ENCODE results near the gene SLC35F6.
"Not testable (repeated sequence)": the region's sequence is repeated elsewhere in the genome, so short reads cannot be mapped to it uniquely, and the experiment has no call there.

DNA sequence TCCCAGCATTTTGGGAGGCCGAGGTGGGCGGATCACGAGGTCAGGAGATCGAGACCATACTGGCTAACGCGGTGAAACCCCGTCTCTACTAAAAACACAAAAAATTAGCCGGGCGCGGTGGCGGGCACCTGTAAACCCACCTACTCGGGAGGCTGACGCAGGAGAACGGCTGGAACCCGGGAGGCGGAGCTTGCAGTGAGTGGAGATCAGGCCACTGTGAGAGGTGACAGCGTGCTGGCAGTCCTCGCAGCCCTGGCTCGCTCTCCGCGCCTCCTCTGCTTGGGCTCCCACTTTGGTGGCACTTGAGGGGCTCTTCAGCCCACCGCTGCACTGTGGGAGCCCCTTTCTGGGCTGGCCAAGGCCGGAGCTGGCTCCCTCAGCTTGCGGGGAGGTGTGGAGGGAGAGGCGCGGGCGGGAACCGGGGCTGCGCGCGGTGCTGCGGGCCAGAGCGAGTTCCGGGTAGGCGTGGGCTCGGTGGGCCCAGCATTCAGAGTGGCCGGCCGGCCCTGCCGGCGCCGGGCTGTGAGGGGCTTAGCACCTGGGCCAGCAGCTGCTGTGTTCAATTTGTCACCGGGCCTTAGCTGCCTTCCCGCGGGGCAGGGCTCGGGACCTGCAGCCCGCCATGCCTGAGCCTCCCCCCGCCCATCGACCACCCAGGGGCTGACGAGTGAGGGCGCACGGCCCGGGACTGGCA, 50.1 kb downstream of the SLC35F6 start:
- TF ChIP-seq, protein P1, sequence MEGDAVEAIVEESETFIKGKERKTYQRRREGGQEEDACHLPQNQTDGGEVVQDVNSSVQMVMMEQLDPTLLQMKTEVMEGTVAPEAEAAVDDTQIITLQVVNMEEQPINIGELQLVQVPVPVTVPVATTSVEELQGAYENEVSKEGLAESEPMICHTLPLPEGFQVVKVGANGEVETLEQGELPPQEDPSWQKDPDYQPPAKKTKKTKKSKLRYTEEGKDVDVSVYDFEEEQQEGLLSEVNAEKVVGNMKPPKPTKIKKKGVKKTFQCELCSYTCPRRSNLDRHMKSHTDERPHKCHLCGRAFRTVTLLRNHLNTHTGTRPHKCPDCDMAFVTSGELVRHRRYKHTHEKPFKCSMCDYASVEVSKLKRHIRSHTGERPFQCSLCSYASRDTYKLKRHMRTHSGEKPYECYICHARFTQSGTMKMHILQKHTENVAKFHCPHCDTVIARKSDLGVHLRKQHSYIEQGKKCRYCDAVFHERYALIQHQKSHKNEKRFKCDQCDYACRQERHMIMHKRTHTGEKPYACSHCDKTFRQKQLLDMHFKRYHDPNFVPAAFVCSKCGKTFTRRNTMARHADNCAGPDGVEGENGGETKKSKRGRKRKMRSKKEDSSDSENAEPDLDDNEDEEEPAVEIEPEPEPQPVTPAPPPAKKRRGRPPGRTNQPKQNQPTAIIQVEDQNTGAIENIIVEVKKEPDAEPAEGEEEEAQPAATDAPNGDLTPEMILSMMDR (IDR thresholded peaks at IDR 0.05) = not testable (repeated sequence)
- not testable (repeated sequence) for TF ChIP-seq POLR2A (IDR thresholded peaks at IDR 0.05)

Measured in ovary (tissue), 3 donors.